Sigmoid colon (tissue), 4 donors: Measurements from ENCODE around the gene PLSCR3.

Source experiments
- EP300 ChIP-seq, 4 donors: sonication (generic); formaldehyde crosslinking; IDR thresholded peaks; one replicate each; pipeline ENCODE4 v1.6.1; 2017; ENCODE audit warnings: antibody characterized with exemption in 4 of 4
- POLR2A ChIP-seq, 2 donors: fragments of 450-650 bp; IDR thresholded peaks; one replicate each; pipeline ENCODE4 v1.6.1; 2016; ENCODE audit warnings: antibody characterized with exemption in 2 of 2, mild to moderate bottlenecking in 2 of 2, moderate library complexity in 2 of 2
- POLR2AphosphoS5 ChIP-seq, 4 donors: sonication (generic); formaldehyde crosslinking; IDR thresholded peaks; one replicate each; pipeline ENCODE4 v1.6.1; 2017; ENCODE audit warnings: antibody characterized with exemption in 4 of 4
- TF ChIP-seq, protein P1 (sequence below), 4 experiments: fragments of 450-650 bp in 3 of 4; fragments of 200-600 bp in 1 of 4; IDR thresholded peaks; one replicate each; pipeline ENCODE4 v1.5.1; 2016 to 2019; ENCODE audit warnings: antibody characterized with exemption in 4 of 4, mild to moderate bottlenecking in 3 of 4, moderate library complexity in 2 of 4

DNA sequence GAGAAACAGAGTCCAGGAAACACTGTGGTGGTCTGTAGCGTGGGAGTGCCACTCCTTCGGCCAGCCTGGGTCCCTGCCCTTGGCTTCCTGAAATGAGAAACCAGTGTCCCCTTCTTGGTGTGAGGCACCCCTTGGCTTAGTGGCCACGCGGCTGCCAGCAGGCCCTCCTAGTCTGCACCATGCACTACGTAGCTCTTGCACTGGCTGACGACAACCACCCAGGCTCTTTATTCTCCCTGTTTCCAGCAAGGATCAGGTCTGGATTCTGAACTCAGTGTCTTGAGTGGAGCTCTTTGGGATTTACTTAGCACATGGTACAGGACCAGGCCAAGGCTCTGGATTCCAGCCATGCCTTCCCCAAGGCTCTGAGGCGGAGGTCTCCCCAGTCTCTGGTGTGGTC lies 33.2 kb upstream of the PLSCR3 start:
- TF ChIP-seq, protein P1, sequence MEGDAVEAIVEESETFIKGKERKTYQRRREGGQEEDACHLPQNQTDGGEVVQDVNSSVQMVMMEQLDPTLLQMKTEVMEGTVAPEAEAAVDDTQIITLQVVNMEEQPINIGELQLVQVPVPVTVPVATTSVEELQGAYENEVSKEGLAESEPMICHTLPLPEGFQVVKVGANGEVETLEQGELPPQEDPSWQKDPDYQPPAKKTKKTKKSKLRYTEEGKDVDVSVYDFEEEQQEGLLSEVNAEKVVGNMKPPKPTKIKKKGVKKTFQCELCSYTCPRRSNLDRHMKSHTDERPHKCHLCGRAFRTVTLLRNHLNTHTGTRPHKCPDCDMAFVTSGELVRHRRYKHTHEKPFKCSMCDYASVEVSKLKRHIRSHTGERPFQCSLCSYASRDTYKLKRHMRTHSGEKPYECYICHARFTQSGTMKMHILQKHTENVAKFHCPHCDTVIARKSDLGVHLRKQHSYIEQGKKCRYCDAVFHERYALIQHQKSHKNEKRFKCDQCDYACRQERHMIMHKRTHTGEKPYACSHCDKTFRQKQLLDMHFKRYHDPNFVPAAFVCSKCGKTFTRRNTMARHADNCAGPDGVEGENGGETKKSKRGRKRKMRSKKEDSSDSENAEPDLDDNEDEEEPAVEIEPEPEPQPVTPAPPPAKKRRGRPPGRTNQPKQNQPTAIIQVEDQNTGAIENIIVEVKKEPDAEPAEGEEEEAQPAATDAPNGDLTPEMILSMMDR (IDR thresholded peaks at IDR 0.05): no peak
- TF ChIP-seq POLR2AphosphoS5 (IDR thresholded peaks at IDR 0.05) (no peak), POLR2A (IDR thresholded peaks at IDR 0.05) (no peak), EP300 (IDR thresholded peaks at IDR 0.05) (no peak)
